Osteoblast (primary cell): ENCODE results near the gene LZTS2. TPM values are rescaled to one million over a fixed set of nuclear protein-coding genes. Genes with fewer than 3 reads are reported as not detected.

Source experiments
- DNase-seq: peaks from one replicate; pipeline ENCODE4 v3.0.0; 2011; ENCODE audit warnings: low spot score, mixed read lengths; ENCODE audit not compliant: insufficient read length; ENCODE audit errors: missing footprints
- H2AFZ ChIP-seq: 2 replicates; pipeline ENCODE4 v1.6.0; 2011; ENCODE audit warnings: mild to moderate bottlenecking, low read length
- H3K27ac ChIP-seq: 2 replicates; pipeline ENCODE4 v1.5.1; 2011; ENCODE audit warnings: mild to moderate bottlenecking, low read depth, low read length, moderate library complexity
- H3K27me3 ChIP-seq: 2 replicates; pipeline ENCODE4 v1.6.0; 2012; ENCODE audit warnings: mild to moderate bottlenecking, control low read depth, inconsistent platforms, low read length, moderate library complexity; ENCODE audit not compliant: insufficient read depth
- H3K36me3 ChIP-seq: 2 replicates; pipeline ENCODE4 v1.5.1; 2011; ENCODE audit warnings: mild to moderate bottlenecking, low read length, control low read depth, moderate library complexity; ENCODE audit not compliant: insufficient read depth
- H3K4me1 ChIP-seq: 2 replicates; pipeline ENCODE4 v1.5.1; 2011; ENCODE audit warnings: mild to moderate bottlenecking, low read length, control low read depth, moderate library complexity; ENCODE audit not compliant: insufficient read depth
- H3K4me2 ChIP-seq: 2 replicates; pipeline ENCODE4 v1.6.0; 2011; ENCODE audit warnings: mild to moderate bottlenecking, low read length; ENCODE audit not compliant: insufficient read depth
- H3K4me3 ChIP-seq: fragments of 200-600 bp; sonication (generic); 3 replicates; pipeline ENCODE4 v1.5.1; 2012; ENCODE audit warnings: mild to moderate bottlenecking, low read length, inconsistent platforms; ENCODE audit not compliant: insufficient read depth
- H3K79me2 ChIP-seq: 2 replicates; pipeline ENCODE4 v1.6.0; 2012; ENCODE audit warnings: mild to moderate bottlenecking, low read length, control low read depth, inconsistent platforms; ENCODE audit not compliant: insufficient read depth
- H3K9me3 ChIP-seq: 2 replicates; pipeline ENCODE4 v1.5.1; 2011; ENCODE audit warnings: low read depth, low read length, control low read depth
- H4K20me1 ChIP-seq: 2 replicates; pipeline ENCODE4 v1.6.0; 2012; ENCODE audit warnings: mild to moderate bottlenecking, low read length, control low read depth; ENCODE audit not compliant: insufficient read depth
- total RNA-seq: library from RNA; depleted of rRNA; stranded (reverse); fragments of >200 nt; gene quantifications from 2 replicates; pipeline ENCODE4 v1.2.3, GENCODE V29; 2012
- TF ChIP-seq, protein P1 (sequence below): IDR thresholded peaks from 2 replicates; pipeline ENCODE4 v1.5.1; 2011; ENCODE audit warnings: mild to moderate bottlenecking, low read depth, low read length, moderate library complexity; ENCODE audit errors: extremely low read depth

Gene LZTS2
- total RNA-seq, 1 donor, result 127 TPM

DNA sequence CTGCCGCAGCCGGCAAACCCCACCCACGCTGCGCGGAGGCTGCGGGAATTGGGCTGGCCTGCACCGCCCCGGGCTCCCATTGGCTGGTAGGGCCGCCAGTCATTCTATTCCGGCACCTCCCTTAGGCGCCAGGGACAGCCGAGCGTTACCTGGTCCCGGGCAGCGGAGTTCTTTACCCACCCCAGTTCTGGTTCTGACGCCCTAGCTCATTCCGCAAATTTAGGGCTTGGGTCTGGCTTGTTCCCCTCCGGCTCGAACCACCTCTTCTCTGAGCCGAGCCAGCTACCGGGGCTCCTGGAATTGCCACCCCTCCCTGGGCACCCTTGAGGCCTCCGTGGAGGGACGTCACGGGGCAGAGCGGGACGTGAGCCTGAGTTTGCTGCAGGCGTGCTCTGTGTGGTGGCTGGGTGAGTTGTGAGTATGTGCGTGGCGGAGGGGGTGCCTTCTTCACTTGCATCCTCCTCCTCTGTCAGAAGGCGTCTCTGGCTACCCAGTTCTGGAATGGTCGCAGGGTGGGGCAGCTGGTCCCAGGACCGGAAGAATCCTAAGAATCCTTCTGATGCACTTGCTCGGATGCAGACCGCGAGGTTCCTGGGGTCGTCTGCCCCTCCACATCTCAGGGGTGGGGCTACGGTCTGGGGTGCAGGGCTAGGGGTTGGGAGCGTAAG lies 31.7 kb downstream of the LZTS2 start, which contains the start of the genes PDZD7 and SFXN3:
PDZD7 (minus strand) TSS at position 2 of the 668 bp plus-strand sequence. CDS start 910 bp downstream, outside the sequence.
SFXN3 (plus strand) TSS at position 107 of the 668 bp plus-strand sequence. CDS start 3,461 bp downstream, outside the sequence.
- H3K79me2 ChIP-seq, result peaks cover 37% of the 10 kb centered on the region
- peaks cover 26% of the 10 kb centered on the region for H4K20me1 ChIP-seq
- H3K4me1 ChIP-seq, result peaks cover 19% of the 10 kb centered on the region
- peaks cover 19% of the 10 kb centered on the region for H3K36me3 ChIP-seq
- no peaks in the 10 kb centered on the region for H3K9me3 ChIP-seq
- TF ChIP-seq, protein P1, sequence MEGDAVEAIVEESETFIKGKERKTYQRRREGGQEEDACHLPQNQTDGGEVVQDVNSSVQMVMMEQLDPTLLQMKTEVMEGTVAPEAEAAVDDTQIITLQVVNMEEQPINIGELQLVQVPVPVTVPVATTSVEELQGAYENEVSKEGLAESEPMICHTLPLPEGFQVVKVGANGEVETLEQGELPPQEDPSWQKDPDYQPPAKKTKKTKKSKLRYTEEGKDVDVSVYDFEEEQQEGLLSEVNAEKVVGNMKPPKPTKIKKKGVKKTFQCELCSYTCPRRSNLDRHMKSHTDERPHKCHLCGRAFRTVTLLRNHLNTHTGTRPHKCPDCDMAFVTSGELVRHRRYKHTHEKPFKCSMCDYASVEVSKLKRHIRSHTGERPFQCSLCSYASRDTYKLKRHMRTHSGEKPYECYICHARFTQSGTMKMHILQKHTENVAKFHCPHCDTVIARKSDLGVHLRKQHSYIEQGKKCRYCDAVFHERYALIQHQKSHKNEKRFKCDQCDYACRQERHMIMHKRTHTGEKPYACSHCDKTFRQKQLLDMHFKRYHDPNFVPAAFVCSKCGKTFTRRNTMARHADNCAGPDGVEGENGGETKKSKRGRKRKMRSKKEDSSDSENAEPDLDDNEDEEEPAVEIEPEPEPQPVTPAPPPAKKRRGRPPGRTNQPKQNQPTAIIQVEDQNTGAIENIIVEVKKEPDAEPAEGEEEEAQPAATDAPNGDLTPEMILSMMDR, result no peak
- peak; percentile 98 for DNase-seq
- peaks cover 13% of the 10 kb centered on the region for H3K27me3 ChIP-seq
- H3K27ac ChIP-seq, result peak within 1 kb of the TSS; percentile 92
- H2AFZ ChIP-seq, result peak within 1 kb of the TSS; percentile 97
- peak within 1 kb of the TSS; percentile 86 for H3K4me2 ChIP-seq
- H3K4me3 ChIP-seq, result peak within 1 kb of the TSS; percentile 82

DNA sequence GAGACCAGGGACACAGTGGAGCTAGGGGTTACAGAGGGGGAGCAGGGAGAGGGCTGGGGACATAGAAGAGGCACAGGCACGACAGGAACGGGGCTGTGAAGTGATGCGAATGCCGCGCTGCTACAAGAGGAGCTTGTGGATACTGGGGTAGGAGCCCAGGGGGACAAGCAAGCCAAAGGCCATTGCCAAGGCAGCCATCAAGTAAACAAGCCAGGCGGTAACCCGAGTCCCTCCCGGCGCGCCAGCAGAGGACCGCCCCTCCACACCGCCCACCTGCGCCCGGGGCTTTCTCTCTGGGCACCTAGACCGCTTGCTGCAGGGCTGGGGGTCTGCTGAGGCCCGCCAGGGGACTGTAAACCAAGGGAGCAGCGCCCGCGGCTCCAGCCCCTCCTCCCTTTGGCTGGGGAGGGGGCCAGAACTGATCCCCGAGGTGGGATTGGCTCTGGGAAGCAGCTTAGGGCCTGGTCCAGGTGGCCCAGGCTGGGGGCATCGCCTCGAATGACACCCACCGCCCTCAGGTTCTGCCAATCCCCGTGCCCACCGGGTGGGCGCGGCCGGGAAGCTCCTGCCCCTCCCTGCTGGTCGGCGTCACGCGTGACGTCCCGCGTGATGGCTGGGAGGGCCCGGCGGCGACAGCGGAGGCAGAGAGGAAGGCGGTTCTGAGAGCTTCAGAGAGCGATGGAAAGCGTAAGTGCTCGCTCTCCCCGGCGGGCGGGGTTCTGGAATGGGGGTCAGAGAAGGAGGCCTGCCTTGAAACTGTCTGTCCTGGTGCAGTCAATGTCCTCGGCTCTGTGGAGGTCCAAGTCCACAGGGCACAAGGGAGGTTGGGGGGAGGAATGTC lies 32.4 kb downstream of the LZTS2 start:
- Histone ChIP-seq H2AFZ (peak overlapping the region; percentile 97), H4K20me1 (peaks cover 33% of the 10 kb centered on the region)
- TF ChIP-seq, protein P1, result no peak

DNA sequence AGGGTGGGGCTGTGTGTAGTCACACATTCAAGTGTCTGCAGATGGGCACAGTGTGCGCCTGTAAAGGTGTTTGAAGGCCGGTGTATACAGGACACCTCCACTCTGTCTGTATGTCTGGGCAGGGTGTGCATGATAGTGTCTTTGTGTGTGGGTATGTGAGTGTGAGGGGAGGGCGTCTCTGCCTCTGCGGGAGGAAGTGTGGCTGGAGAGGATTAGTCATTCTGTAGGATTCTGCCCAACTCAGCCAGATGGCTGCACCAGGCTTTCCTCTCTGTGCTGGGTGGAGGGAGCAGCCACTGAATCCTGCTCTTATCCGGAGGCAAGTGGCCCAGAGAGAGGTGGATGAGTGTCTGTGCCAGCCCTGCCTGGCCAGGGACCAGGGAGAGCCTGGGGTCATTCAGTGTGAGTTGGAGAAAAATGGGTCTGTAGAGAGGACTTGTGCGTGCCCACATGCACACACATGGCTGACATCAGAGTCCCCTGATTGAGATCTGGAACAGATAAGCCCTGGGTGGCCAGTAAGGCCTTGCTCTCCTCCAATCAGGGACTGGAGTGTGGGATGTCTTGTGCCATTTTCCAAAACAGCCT lies 33.1 kb downstream of the LZTS2 start:
- Histone ChIP-seq H4K20me1 (peaks cover 37% of the 10 kb centered on the region), H3K27me3 (peaks cover 13% of the 10 kb centered on the region), H3K79me2 (peaks cover 46% of the 10 kb centered on the region), H3K4me1 (peaks cover 19% of the 10 kb centered on the region), H3K36me3 (peaks cover 34% of the 10 kb centered on the region), H2AFZ (peak overlapping the region; percentile 97), H3K27ac (peak overlapping the region; percentile 92), H3K4me2 (peak overlapping the region; percentile 86), H3K9me3 (no peaks in the 10 kb centered on the region), H3K4me3 (peak overlapping the region; percentile 82)
- TF ChIP-seq, protein P1, result no peak
- peak; percentile 94 for DNase-seq

More for the DNA sequence above, 32.4 kb downstream of the LZTS2 start:
- Histone ChIP-seq H3K27me3 (peaks cover 13% of the 10 kb centered on the region), H3K4me2 (peak overlapping the region; percentile 86), H3K79me2 (peaks cover 42% of the 10 kb centered on the region), H3K4me3 (peak overlapping the region; percentile 82), H3K4me1 (peaks cover 19% of the 10 kb centered on the region), H3K27ac (peak overlapping the region; percentile 92), H3K9me3 (no peaks in the 10 kb centered on the region), H3K36me3 (peaks cover 27% of the 10 kb centered on the region)
- DNase-seq, result peak; percentile 95
